Activated T-cell treated with anti-CD3 and anti-CD28 coated beads, Interleukin-2, amount 50 U/mL, for 24 hours (primary cell): Measurements from ENCODE around the gene NIPSNAP2.
"Not testable (repeated sequence)": the region's sequence is repeated elsewhere in the genome, so short reads cannot be mapped to it uniquely, and the experiment has no call there.

ENCODE experiments used
- DNase-seq: peaks from one replicate; pipeline ENCODE4 v3.0.0-alpha.2; 2020
- H3K27ac Mint-ChIP-seq: 2 replicates; pipeline ENCODE4 v1.8.0; 2020; ENCODE audit warnings: mild to moderate bottlenecking, mixed read lengths
- H3K27me3 Mint-ChIP-seq: 2 replicates; pipeline ENCODE4 v1.8.0; 2020; ENCODE audit warnings: mixed read lengths
- H3K36me3 Mint-ChIP-seq: 2 replicates; pipeline ENCODE4 v1.8.0; 2020; ENCODE audit warnings: low read depth, mixed read lengths
- H3K4me1 Mint-ChIP-seq: 2 replicates; pipeline ENCODE4 v1.8.0; 2020; ENCODE audit warnings: low read depth, mixed read lengths
- H3K4me3 Mint-ChIP-seq: 2 replicates; pipeline ENCODE4 v1.8.0; 2020; ENCODE audit warnings: mild to moderate bottlenecking, moderate library complexity, mixed read lengths
- H3K9me3 Mint-ChIP-seq: 2 replicates; pipeline ENCODE4 v1.8.0; 2020; ENCODE audit warnings: mixed read lengths

Gene NIPSNAP2

DNA sequence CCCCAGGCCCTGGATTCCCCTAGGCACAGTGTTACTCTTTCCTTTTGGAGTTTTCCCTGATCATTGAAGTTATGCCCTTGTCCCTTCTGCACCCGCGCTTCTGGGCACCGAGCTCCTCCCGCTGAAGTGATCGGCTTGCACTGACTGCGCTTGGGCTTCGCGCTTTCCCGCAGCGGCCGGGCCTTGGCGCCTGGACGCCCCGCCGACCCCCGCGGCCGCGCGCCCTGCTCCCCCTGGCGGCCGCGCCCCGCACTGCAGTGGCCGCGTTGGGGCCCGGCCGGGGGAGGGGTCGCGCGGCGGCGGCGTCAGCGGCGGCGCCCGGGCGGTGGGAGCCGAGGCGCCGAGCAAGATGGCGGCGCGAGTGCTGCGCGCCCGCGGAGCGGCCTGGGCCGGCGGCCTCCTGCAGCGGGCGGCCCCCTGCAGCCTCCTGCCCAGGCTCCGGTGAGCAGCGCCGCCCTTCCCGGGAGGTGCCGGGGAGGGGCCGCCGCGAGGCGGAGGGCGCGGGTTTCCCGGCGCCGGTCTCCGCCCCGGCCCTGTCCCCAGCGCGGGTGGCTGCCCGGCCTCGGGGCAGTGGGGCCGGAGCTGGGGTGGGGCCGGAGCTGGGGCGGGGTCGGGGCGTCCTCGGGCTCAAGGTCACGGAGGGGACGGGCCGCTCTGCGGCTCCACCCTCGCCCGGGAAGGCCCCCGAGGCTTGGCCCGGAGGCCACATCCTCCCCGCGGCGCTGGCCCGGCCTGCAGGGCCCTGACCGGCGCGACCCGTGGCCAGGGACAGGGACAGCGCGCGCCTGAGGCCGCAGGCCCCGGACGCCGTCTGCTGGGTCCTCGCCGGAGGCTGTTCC is at the start of gene NIPSNAP2:
Gene NIPSNAP2, plus strand, starts transcription at position 325 of the 839 bp plus-strand sequence. Its CDS starts 25 bp downstream, at position 350.
- Mint-ChIP-seq H3K27me3 (no peaks in the 10 kb centered on the region), H3K36me3 (peaks cover 31% of the 10 kb centered on the region), H3K4me3 (peak within 1 kb of the TSS; percentile 90), H3K27ac (peak within 1 kb of the TSS; percentile 94), H3K4me1 (peaks cover 41% of the 10 kb centered on the region), H3K9me3 (no peaks in the 10 kb centered on the region)
- peak; percentile 81 for DNase-seq

DNA sequence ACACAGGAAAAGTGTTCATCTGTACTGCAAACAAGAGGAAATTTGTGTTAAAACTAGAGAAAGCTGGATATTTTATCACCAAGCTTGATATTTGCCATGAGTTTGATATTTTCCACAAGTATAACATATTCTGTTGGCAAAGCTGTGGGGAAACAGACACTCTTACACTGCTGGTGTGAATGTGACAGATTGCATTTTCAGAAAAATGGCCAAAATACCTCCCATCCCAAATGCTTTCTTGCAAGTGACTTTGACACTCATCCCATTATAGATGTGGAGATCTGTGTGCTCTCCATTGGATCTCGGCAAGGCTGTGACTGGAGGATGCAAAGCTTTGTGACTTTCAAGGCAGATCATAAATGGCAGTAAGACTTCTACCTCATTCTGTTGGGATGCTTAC is 46.6 kb upstream of the NIPSNAP2 start:
- Mint-ChIP-seq H3K4me3 (no peak overlapping the region), H3K4me1 (no peaks in the 10 kb centered on the region), H3K9me3 (no peaks in the 10 kb centered on the region), H3K36me3 (peaks cover 15% of the 10 kb centered on the region), H3K27me3 (no peaks in the 10 kb centered on the region), H3K27ac (no peak overlapping the region)
- DNase-seq, result no peak

DNA sequence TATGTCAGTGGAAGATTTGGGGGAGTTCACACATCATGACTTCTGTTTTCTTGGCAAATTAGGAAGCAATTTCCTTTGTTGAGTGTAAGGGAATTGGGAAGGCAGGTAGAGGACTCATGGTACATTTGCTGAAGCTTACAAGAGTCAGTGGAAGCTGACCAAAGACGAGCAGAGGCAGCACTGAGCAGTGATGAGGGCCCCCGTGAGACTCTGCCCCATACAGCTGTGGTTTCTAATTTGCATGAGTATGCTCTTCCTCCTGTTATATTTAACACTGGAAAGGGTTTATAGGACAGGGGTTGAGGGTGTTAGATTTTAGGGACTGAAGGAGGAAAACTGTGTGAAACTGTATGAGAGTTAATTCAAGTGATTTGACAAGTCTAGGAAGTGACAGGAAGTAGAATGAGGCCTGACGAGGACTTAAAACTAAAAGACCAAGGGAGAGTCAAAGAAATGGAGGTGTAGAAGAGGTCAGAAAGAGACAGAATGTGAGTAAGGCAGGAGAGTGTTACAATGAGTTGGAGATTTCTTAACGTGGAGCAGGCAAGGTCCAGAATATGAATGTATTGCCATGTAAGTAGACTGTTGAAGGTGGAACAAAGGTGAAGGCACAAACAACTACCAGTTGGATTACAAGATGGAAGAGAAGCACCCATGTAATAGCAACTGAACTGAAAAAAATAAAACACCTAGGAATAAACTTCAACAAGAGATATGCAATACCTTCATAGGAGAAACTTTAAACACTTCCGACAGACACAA is 36.2 kb upstream of the NIPSNAP2 start:
- H3K36me3 Mint-ChIP-seq, result peaks cover 7% of the 10 kb centered on the region
- no peak overlapping the region for H3K4me3 Mint-ChIP-seq
- H3K4me1 Mint-ChIP-seq, result no peaks in the 10 kb centered on the region
- no peaks in the 10 kb centered on the region for H3K27me3 Mint-ChIP-seq
- H3K9me3 Mint-ChIP-seq, result no peaks in the 10 kb centered on the region
- H3K27ac Mint-ChIP-seq, result no peak overlapping the region
- DNase-seq, result no peak

DNA sequence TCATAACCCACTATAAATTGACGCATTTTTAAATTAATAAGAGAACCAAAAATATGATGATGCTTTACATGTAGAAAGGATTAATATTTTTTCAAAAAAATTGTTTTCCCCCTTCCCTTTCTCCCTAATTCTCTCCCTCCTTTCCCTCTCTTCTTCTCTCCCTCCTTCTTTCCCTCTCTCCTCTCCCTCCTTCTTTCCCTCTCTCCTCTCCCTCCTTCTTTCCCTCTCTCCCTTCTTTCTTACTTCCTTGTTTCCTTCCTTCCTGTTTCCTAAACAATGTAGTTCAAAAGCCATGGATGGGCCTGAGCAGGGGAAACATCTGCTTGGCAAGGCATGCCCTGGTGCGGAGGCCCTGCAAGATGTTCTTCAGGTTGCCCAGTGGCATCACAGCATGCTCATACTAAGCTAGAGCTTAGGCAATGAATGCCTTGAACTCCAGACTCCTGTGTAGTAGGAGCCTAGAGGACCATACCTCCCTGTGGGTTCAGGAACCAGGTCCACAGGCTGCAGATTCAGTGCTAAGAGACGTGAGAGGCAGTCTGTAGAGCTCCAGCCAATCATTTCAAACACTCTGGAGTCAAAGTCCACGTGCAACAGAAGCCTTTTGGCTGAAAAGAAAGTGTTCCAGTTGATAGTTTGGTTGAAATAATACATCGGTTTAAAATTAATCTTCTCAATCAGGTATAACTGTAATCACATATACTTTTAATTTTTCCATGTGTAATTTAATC is 32.8 kb upstream of the NIPSNAP2 start:
- peaks cover 12% of the 10 kb centered on the region for H3K36me3 Mint-ChIP-seq
- H3K9me3 Mint-ChIP-seq, result peaks cover 7% of the 10 kb centered on the region
- no peak overlapping the region for H3K4me3 Mint-ChIP-seq
- DNase-seq, result no peak
- no peaks in the 10 kb centered on the region for H3K27me3 Mint-ChIP-seq
- no peak overlapping the region for H3K27ac Mint-ChIP-seq
- H3K4me1 Mint-ChIP-seq, result no peaks in the 10 kb centered on the region

DNA sequence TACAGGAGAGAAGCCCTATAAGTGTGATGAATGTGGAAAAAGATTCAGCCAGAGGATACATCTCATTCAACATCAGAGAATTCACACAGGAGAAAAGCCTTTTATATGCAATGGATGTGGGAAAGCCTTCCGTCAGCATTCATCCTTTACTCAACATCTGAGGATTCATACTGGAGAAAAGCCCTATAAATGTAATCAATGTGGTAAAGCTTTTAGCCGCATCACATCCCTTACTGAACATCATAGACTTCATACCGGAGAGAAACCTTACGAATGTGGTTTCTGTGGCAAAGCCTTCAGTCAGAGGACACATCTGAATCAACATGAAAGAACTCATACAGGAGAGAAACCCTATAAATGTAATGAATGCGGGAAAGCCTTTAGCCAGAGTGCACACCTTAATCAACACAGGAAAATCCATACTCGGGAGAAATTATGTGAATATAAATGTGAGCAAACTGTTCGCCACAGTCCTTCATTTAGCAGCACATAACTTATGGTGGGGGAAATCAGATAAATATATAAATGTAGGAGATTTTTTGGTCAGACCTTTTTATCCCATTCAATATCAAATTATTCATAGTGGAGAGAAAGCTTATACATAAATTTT is 24.8 kb upstream of the NIPSNAP2 start:
- no peaks in the 10 kb centered on the region for H3K4me1 Mint-ChIP-seq
- DNase-seq, result no peak
- peaks cover 37% of the 10 kb centered on the region for H3K9me3 Mint-ChIP-seq
- H3K36me3 Mint-ChIP-seq, result peaks cover 29% of the 10 kb centered on the region
- no peak overlapping the region for H3K4me3 Mint-ChIP-seq
- no peak overlapping the region for H3K27ac Mint-ChIP-seq
- H3K27me3 Mint-ChIP-seq, result no peaks in the 10 kb centered on the region

DNA sequence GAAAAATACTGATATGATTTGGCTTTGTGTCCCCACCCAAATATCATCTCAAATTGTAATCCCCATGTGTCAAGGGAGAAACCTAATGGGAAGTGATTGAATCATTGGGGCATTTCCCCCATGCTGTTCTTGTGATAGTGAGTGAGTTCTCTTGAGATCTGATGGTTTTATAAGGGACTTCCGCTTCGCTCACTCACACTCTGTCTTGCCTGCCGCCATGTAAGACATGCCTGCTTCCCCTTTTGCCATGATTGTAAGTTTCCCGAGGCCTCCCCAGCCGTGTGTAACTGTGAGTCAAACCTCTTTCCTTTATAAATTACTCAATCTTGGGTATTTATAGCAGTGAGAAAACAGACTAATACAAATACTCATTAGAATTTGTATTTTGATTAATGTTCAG is 17.8 kb upstream of the NIPSNAP2 start:
- Mint-ChIP-seq H3K4me1 (peaks cover under 1% of the 10 kb centered on the region), H3K27ac (no peak overlapping the region)
- no peak for DNase-seq

DNA sequence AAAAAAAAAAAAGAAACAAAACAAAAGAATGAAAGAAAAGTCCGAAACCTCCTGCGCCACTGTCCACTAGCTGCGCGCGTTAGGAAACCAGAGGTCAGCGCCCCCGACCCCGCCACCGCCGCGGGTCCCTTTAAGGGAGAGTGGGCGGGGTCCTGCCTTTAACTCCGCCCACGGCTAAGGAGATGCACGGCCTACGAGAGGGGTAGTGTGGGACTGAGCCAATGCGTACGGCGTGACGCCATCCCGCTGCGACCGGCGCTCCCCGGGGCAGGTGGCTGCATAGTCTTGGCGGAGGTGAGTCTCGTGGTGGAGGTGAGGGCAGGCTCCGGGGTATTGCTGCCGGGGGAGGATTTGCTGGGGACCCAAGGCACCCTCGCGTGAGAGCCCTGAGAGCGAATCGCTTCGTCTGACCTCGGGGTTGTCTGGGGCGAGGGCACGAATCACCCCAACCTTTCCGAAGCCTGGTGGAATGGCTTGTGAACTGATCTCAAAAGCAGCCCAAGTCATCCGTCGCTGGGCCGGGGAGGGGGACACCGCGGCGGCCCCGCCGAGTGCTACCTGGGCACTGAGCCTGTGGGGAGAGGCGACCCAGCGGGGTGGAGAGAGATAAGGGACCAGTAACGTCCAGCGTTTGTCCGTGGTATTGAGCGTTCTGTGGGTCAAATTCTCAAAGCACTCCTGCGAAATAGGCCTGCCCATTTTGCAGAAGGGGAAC is 12.6 kb upstream of the NIPSNAP2 start, which contains the start of gene MRPS17:
Gene MRPS17, plus strand, starts transcription at position 241 of the 715 bp plus-strand sequence. CDS start 1,319 bp downstream, outside the sequence.
- Mint-ChIP-seq H3K9me3 (no peaks in the 10 kb centered on the region), H3K4me3 (peak within 1 kb of the TSS; percentile 97), H3K4me1 (peaks cover 26% of the 10 kb centered on the region), H3K27me3 (no peaks in the 10 kb centered on the region), H3K36me3 (peaks cover 51% of the 10 kb centered on the region), H3K27ac (peak within 1 kb of the TSS; percentile 98)
- DNase-seq, result peak; percentile 95

More for the DNA sequence above, 17.8 kb upstream of the NIPSNAP2 start:
- H3K36me3 Mint-ChIP-seq, result peaks cover 5% of the 10 kb centered on the region
- H3K4me3 Mint-ChIP-seq, result no peak overlapping the region
- no peaks in the 10 kb centered on the region for H3K27me3 Mint-ChIP-seq
- H3K9me3 Mint-ChIP-seq, result peaks cover 12% of the 10 kb centered on the region

DNA sequence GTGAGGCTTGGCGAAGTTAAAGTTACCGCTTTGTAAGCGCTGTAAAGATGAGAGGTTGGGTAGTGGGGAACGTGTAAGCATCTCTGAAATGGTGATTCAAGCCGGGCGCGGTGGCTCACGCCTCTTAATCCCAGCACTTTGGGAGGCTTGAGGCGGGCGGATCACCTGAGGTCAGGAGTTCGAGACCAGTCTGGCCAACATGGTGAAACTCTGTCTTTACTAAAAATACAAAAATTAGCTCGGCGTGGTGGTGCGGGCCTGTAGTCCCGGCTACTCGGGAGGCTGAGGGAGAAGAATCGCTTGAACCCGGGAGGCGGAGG is 12.1 kb upstream of the NIPSNAP2 start:
- Mint-ChIP-seq H3K36me3 (peaks cover 53% of the 10 kb centered on the region), H3K4me1 (peaks cover 26% of the 10 kb centered on the region), H3K4me3 (peak overlapping the region; percentile 97), H3K27ac (peak overlapping the region; percentile 98)
- not testable (repeated sequence) for DNase-seq, H3K27me3 Mint-ChIP-seq, H3K9me3 Mint-ChIP-seq

DNA sequence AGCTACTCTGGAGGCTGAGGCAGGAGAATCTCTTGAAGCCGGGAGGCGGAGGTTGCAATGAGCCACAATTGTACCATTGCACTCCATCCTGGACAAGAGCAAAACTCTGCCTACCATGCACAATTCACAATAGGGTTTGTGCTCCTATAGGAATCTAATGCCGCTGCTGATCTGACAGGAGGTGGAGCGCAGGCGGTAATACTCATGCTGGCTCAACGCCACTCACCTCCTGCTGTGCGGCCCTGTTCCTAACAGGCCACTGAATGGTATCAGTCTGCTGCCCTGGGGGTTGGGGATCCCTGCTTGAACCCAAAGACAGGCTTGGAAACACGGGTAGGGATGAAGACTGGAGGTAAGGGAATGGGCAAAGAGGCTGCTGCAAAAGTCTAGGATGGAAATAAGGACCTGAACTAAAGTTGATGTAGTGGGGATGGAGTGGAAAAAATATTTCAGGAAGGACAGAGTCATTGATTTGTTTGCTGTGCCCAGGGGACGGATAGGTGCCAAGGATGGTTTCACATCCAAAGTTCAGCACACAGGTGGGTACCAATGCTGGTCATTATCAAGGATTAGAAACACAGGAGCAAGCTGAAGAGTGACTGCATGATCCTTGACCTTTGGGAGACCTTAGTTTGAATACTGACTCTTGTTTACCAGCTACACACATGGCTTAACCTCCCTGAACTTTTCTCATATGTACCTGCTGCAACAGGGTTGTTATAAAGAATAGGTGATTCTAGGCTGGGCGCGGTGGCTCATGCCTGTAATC is 10.5 kb upstream of the NIPSNAP2 start:
- Mint-ChIP-seq H3K27me3 (no peaks in the 10 kb centered on the region), H3K4me1 (peaks cover 26% of the 10 kb centered on the region), H3K9me3 (no peaks in the 10 kb centered on the region), H3K36me3 (peaks cover 60% of the 10 kb centered on the region), H3K4me3 (peak overlapping the region; percentile 97), H3K27ac (peak overlapping the region; percentile 98)
- no peak for DNase-seq

DNA sequence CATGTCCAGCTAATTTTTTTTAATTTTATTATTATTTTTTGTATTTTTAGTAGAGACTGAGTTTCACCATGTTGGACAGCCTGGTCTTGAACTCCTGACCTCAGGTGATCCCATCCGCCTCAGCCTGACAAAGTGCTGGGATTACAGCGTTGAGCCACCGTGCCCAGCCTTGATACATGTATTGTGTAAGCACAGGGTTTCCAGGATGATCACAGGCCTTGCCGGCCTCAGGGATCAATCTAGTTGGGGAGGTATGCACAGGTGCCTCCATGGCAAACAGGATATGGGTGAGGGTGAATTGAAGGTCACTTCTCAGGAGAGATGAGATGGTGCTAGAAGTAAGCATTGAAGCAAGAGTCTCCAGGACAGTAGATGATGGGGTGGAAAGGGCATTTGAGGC is 7.2 kb upstream of the NIPSNAP2 start:
- no peaks in the 10 kb centered on the region for H3K9me3 Mint-ChIP-seq
- peaks cover 22% of the 10 kb centered on the region for H3K4me1 Mint-ChIP-seq
- no peak overlapping the region for H3K27ac Mint-ChIP-seq
- H3K36me3 Mint-ChIP-seq, result peaks cover 59% of the 10 kb centered on the region
- no peak for DNase-seq
- no peaks in the 10 kb centered on the region for H3K27me3 Mint-ChIP-seq
- no peak overlapping the region for H3K4me3 Mint-ChIP-seq

DNA sequence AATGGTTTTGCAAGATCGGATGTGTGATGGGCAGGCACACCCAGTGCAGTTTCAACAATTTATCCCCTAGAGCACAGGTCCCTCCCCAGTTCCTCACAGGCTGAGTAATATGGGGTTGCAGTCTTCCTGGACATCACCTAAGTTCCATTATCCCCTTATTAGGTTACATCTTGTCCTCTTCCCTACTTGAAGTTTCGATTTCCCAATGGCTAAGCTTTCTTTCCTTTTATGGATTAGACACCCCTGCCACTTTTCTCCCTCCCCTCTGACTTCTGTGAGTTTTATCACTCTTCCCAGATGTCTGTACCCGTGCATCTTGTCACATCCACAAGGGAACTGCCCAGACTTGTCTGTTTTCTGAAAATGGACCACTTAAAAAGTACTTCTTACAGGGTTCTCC is 2.4 kb upstream of the NIPSNAP2 start:
- Mint-ChIP-seq H3K27me3 (no peaks in the 10 kb centered on the region), H3K4me1 (peaks cover 25% of the 10 kb centered on the region)

DNA sequence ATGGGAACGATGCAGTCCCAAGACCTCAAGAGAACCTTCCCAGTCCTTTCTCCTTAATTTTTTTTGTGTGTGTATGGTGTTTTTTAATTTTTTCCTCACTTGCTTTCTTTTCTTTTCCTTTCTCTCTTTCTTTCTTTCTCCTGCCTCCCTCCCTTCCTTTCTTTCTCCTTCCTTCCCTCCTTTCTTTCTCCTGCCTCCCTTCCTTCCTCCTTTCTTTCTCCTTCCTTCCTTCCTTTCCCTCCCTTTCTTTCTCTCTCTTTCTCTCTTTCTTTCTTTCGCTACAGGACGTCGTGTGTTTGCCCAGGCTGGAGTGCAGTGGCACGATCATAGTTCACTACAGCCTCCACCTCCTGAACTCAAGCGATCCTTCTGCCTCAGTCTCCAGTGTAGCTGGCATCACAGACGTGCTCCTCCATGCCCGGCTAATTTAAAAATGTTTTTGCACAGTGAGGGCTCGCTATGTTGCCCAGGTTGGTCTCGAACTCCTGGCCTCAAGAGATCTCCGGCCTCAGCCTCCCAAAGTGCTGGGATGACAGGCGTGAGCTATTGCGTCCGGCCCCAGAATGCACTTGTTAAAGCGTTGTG is 709 bp upstream of the NIPSNAP2 start:
- DNase-seq, result no peak
- Mint-ChIP-seq H3K27ac (peak overlapping the region; percentile 80), H3K9me3 (no peaks in the 10 kb centered on the region), H3K27me3 (no peaks in the 10 kb centered on the region), H3K4me3 (peak overlapping the region; percentile 69), H3K36me3 (peaks cover 27% of the 10 kb centered on the region), H3K4me1 (peaks cover 34% of the 10 kb centered on the region)

More for the DNA sequence above, 2.4 kb upstream of the NIPSNAP2 start:
- H3K36me3 Mint-ChIP-seq, result peaks cover 27% of the 10 kb centered on the region
- DNase-seq, result no peak
- no peak overlapping the region for H3K27ac Mint-ChIP-seq
- no peaks in the 10 kb centered on the region for H3K9me3 Mint-ChIP-seq
- no peak overlapping the region for H3K4me3 Mint-ChIP-seq

DNA sequence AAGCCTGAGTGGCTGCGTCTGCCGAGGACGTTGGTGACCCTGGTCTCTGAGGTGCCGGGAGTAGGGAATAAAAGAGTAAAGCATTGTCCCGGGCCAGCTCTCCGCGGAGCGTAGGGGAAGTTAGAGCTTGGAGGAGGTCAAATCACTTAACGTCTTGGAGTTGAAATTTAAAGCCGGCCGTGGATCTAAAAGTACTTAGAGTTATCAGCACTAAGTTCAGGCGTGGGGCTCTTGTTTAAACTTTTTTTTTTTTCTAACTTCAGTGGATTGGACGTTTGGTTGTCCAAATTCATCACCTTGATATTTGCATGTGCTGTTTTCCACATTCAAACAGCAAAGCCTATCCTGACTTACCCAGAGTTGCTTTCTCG is 700 bp downstream of the NIPSNAP2 start:
- Mint-ChIP-seq H3K36me3 (peaks cover 33% of the 10 kb centered on the region), H3K27me3 (no peaks in the 10 kb centered on the region), H3K9me3 (no peaks in the 10 kb centered on the region), H3K4me1 (peaks cover 44% of the 10 kb centered on the region), H3K4me3 (peak overlapping the region; percentile 90), H3K27ac (peak overlapping the region; percentile 94)
- no peak for DNase-seq
